Measurements from ENCODE around the gene FMOD.

The FMOD gene

GRCh38 chr1:203327684-203328457 is 23.1 kb downstream of the FMOD start:
- Histone ChIP-seq H3K4me3 (ENCODE audit: low read length) (peak overlapping the region; percentile 40), H3K4me1 (ENCODE audit: insufficient read depth, low read length) (peaks cover 54% of the 10 kb centered on the region), H3K36me3 (ENCODE audit: insufficient read depth, low read length) (no peaks in the 10 kb centered on the region)

GRCh38 chr1:203326830-203327683 is 23.9 kb downstream of the FMOD start:
- Histone ChIP-seq H3K36me3 (ENCODE audit: insufficient read depth, low read length) (no peaks in the 10 kb centered on the region), H3K27me3 (ENCODE audit: insufficient read depth, low read length) (no peaks in the 10 kb centered on the region), H2AFZ (ENCODE audit: low read depth, low read length) (peak overlapping the region; percentile 75), H3K4me3 (ENCODE audit: low read length) (peak overlapping the region; percentile 42), H3K9me3 (ENCODE audit: low read length) (no peaks in the 10 kb centered on the region), H3K4me1 (ENCODE audit: insufficient read depth, low read length) (peaks cover 54% of the 10 kb centered on the region)

More at GRCh38 chr1:203327684-203328457, 23.1 kb downstream of the FMOD start:
- Histone ChIP-seq H2AFZ (ENCODE audit: low read depth, low read length) (peak overlapping the region; percentile 75), H3K9me3 (ENCODE audit: low read length) (no peaks in the 10 kb centered on the region), H3K27me3 (ENCODE audit: insufficient read depth, low read length) (no peaks in the 10 kb centered on the region)

- Histone ChIP-seq H3K4me3 (ENCODE audit: low read length) (peak overlapping the region; percentile 17), H3K9me3 (ENCODE audit: low read length) (no peaks in the 10 kb centered on the region), H3K4me1 (ENCODE audit: insufficient read depth, low read length) (peaks cover 57% of the 10 kb centered on the region)
Measured at GRCh38 chr1:203325418-203326091, 25.4 kb downstream of the FMOD start.

GRCh38 chr1:203325026-203325417 is 25.9 kb downstream of the FMOD start:
- H2AFZ ChIP-seq (ENCODE audit: low read depth, low read length), result peak overlapping the region; percentile 58
- H3K4me3 ChIP-seq (ENCODE audit: low read length), result peak overlapping the region; percentile 17
- H3K4me1 ChIP-seq (ENCODE audit: insufficient read depth, low read length), result peaks cover 57% of the 10 kb centered on the region
- H3K27me3 ChIP-seq (ENCODE audit: insufficient read depth, low read length), result no peaks in the 10 kb centered on the region
- H3K9me3 ChIP-seq (ENCODE audit: low read length), result no peaks in the 10 kb centered on the region
- no peaks in the 10 kb centered on the region for H3K36me3 ChIP-seq (ENCODE audit: insufficient read depth, low read length)

More at GRCh38 chr1:203325418-203326091, 25.4 kb downstream of the FMOD start:
- no peaks in the 10 kb centered on the region for H3K27me3 ChIP-seq (ENCODE audit: insufficient read depth, low read length)
- H2AFZ ChIP-seq (ENCODE audit: low read depth, low read length), result peak overlapping the region; percentile 58
- no peaks in the 10 kb centered on the region for H3K36me3 ChIP-seq (ENCODE audit: insufficient read depth, low read length)

GRCh38 chr1:203324105-203325025 is 26.6 kb downstream of the FMOD start:
- Histone ChIP-seq H3K4me1 (ENCODE audit: insufficient read depth, low read length) (peaks cover 57% of the 10 kb centered on the region), H3K4me3 (ENCODE audit: low read length) (no peak overlapping the region), H3K9me3 (ENCODE audit: low read length) (no peaks in the 10 kb centered on the region), H3K36me3 (ENCODE audit: insufficient read depth, low read length) (no peaks in the 10 kb centered on the region), H3K27me3 (ENCODE audit: insufficient read depth, low read length) (no peaks in the 10 kb centered on the region), H2AFZ (ENCODE audit: low read depth, low read length) (peak overlapping the region; percentile 58)

GRCh38 chr1:203323587-203323986 is 27.3 kb downstream of the FMOD start:
- H3K9me3 ChIP-seq (ENCODE audit: low read length), result no peaks in the 10 kb centered on the region
- H3K36me3 ChIP-seq (ENCODE audit: insufficient read depth, low read length), result no peaks in the 10 kb centered on the region
- no peak overlapping the region for H2AFZ ChIP-seq (ENCODE audit: low read depth, low read length)
- peaks cover 52% of the 10 kb centered on the region for H3K4me1 ChIP-seq (ENCODE audit: insufficient read depth, low read length)
- no peak overlapping the region for H3K4me3 ChIP-seq (ENCODE audit: low read length)
- no peaks in the 10 kb centered on the region for H3K27me3 ChIP-seq (ENCODE audit: insufficient read depth, low read length)

- H3K4me1 ChIP-seq (ENCODE audit: insufficient read depth, low read length), result peaks cover 43% of the 10 kb centered on the region
- H3K4me3 ChIP-seq (ENCODE audit: low read length), result no peak overlapping the region
- H3K9me3 ChIP-seq (ENCODE audit: low read length), result no peaks in the 10 kb centered on the region
- H3K36me3 ChIP-seq (ENCODE audit: insufficient read depth, low read length), result no peaks in the 10 kb centered on the region
- H3K27me3 ChIP-seq (ENCODE audit: insufficient read depth, low read length), result no peaks in the 10 kb centered on the region
- no peak overlapping the region for H2AFZ ChIP-seq (ENCODE audit: low read depth, low read length)
Measured at GRCh38 chr1:203322500-203323179, 28.3 kb downstream of the FMOD start.

GRCh38 chr1:203321273-203322052 is 29.5 kb downstream of the FMOD start:
- H3K4me3 ChIP-seq (ENCODE audit: low read length), result no peak overlapping the region
- no peak overlapping the region for H2AFZ ChIP-seq (ENCODE audit: low read depth, low read length)
- H3K9me3 ChIP-seq (ENCODE audit: low read length), result no peaks in the 10 kb centered on the region
- H3K36me3 ChIP-seq (ENCODE audit: insufficient read depth, low read length), result no peaks in the 10 kb centered on the region
- H3K4me1 ChIP-seq (ENCODE audit: insufficient read depth, low read length), result peaks cover 35% of the 10 kb centered on the region
- H3K27me3 ChIP-seq (ENCODE audit: insufficient read depth, low read length), result no peaks in the 10 kb centered on the region

- Histone ChIP-seq H3K9me3 (ENCODE audit: low read length) (no peaks in the 10 kb centered on the region), H3K4me1 (ENCODE audit: insufficient read depth, low read length) (peaks cover 28% of the 10 kb centered on the region), H3K4me3 (ENCODE audit: low read length) (no peak overlapping the region), H3K27me3 (ENCODE audit: insufficient read depth, low read length) (no peaks in the 10 kb centered on the region), H2AFZ (ENCODE audit: low read depth, low read length) (no peak overlapping the region), H3K36me3 (ENCODE audit: insufficient read depth, low read length) (no peaks in the 10 kb centered on the region)
Measured at GRCh38 chr1:203320591-203321272, 30.2 kb downstream of the FMOD start.

GRCh38 chr1:203318229-203318517 is 32.7 kb downstream of the FMOD start:
- H3K36me3 ChIP-seq (ENCODE audit: insufficient read depth, low read length), result no peaks in the 10 kb centered on the region
- H3K4me3 ChIP-seq (ENCODE audit: low read length), result no peak overlapping the region
- no peak overlapping the region for H2AFZ ChIP-seq (ENCODE audit: low read depth, low read length)
- peaks cover 4% of the 10 kb centered on the region for H3K4me1 ChIP-seq (ENCODE audit: insufficient read depth, low read length)
- no peaks in the 10 kb centered on the region for H3K27me3 ChIP-seq (ENCODE audit: insufficient read depth, low read length)
- H3K9me3 ChIP-seq (ENCODE audit: low read length), result no peaks in the 10 kb centered on the region

All from neuron (in vitro differentiated cells).